Measurements from ENCODE around the gene SAP30BP.

DNA sequence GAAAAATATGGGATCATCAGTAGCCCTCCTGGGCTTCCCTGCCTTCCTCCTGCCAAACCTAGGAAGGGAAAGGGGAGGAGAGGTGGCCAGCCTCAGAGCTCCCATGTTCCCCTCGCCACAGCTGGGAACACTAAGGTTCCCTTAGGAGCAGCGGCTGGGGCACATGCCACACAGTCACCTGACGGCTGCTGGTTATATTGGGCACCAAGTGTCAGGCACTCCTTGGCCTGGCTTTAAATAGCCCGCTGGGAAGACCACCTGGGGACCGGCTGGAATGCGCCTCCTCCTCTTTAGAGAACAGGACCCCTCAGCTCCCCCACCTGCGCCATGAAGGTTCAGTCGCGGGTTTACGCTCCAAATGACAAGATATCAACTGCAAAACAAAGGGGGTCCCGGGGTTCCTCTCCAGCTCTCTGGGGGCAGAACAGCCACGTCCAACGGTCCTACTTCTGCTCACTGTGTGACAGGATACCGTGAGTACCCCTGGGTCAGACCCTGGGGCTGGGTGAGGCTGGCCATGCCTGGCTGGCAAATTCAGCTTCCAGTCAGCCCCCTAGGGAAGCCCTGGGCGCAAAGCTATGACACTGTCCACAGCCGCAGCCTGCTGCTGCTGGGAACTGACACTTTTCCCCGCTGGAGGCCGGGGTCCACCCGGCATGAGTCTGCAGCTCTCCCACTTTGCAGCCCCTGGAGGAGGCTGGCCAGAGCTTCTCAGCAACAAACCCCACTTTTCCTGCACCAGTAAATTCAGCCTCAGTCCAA, 30.6 kb upstream of the SAP30BP start:
- TF ChIP-seq, protein P1, sequence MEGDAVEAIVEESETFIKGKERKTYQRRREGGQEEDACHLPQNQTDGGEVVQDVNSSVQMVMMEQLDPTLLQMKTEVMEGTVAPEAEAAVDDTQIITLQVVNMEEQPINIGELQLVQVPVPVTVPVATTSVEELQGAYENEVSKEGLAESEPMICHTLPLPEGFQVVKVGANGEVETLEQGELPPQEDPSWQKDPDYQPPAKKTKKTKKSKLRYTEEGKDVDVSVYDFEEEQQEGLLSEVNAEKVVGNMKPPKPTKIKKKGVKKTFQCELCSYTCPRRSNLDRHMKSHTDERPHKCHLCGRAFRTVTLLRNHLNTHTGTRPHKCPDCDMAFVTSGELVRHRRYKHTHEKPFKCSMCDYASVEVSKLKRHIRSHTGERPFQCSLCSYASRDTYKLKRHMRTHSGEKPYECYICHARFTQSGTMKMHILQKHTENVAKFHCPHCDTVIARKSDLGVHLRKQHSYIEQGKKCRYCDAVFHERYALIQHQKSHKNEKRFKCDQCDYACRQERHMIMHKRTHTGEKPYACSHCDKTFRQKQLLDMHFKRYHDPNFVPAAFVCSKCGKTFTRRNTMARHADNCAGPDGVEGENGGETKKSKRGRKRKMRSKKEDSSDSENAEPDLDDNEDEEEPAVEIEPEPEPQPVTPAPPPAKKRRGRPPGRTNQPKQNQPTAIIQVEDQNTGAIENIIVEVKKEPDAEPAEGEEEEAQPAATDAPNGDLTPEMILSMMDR (IDR thresholded peaks at IDR 0.05; ENCODE audit: borderline replicate concordance, extremely low read depth, low read length, poor library complexity, severe bottlenecking), result no peak
- TF ChIP-seq EZH2 (IDR thresholded peaks at IDR 0.05; ENCODE audit: borderline replicate concordance, low read depth, low read length, severe bottlenecking), result no peak
